Panc1 (cell line): Measurements from ENCODE around the gene CNKSR1.

Experiments used
- POLR2AphosphoS5 ChIP-seq: IDR thresholded peaks from 2 replicates; pipeline ENCODE4 v1.6.1; 2012; ENCODE audit warnings: mild to moderate bottlenecking, low read depth, low read length, moderate library complexity
- TF ChIP-seq, protein P1 (sequence below): fragments of 450-650 bp; IDR thresholded peaks from 2 replicates; pipeline ENCODE4 v1.5.1; 2017; ENCODE audit warnings: mild to moderate bottlenecking

DNA sequence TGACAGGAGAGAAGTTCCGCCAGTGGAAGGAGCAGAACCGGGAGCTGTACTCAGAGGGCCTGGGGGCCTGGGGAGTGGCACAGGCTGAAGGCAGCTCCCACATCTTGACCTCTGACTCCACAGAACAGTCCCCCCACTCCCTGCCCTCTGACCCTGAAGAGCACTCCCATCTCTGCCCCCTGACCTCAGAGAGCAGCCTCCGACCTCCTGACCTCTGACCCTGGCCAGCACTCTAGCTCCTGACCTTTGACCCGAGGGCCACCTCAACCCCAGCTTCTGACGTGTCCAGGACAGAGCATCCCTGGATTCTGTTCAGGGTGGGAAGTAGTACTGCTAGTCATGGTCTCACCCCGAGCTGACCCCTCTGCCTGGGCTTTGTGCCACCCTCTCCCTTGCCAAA is 12.0 kb downstream of the CNKSR1 start:
- no peak for TF ChIP-seq POLR2AphosphoS5
- TF ChIP-seq, protein P1, sequence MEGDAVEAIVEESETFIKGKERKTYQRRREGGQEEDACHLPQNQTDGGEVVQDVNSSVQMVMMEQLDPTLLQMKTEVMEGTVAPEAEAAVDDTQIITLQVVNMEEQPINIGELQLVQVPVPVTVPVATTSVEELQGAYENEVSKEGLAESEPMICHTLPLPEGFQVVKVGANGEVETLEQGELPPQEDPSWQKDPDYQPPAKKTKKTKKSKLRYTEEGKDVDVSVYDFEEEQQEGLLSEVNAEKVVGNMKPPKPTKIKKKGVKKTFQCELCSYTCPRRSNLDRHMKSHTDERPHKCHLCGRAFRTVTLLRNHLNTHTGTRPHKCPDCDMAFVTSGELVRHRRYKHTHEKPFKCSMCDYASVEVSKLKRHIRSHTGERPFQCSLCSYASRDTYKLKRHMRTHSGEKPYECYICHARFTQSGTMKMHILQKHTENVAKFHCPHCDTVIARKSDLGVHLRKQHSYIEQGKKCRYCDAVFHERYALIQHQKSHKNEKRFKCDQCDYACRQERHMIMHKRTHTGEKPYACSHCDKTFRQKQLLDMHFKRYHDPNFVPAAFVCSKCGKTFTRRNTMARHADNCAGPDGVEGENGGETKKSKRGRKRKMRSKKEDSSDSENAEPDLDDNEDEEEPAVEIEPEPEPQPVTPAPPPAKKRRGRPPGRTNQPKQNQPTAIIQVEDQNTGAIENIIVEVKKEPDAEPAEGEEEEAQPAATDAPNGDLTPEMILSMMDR = no peak
